ENCODE measurements around the gene ARID3C. TPM values are rescaled to one million over a fixed set of nuclear protein-coding genes. Genes with fewer than 3 reads are reported as not detected.

The ARID3C gene
- total and polyA plus RNA-seq, 2 donors (not counting 1 experiment from before 2014, with no cell fraction given): 0.17 TPM; not detected in 1

DNA sequence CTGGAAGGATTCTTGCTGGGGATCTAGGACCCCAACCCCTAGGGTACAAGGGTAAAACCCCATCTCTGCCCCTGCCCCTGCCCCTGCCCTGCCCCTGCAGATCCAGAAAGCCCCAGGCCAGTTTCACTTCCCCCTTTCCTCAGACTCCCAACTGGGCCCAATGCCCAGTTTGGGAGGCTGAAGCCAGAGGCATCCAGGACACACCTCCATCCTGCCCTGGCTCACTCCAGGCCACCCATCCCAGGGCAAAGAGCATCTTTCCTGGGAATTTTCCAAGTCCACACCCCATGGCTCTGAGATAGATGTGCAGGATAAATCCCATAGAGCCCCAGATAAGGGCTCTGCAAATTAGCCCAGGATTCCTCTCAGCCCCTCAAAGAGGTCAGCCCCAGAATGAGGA lies 56.8 kb downstream of the ARID3C start:
- no peaks in the 10 kb centered on the region for H3K36me3 ChIP-seq (ENCODE audit: control insufficient read depth, insufficient read depth, low read length)
- H2AFZ ChIP-seq (ENCODE audit: low read length): no peak overlapping the region
- no peak for DNase-seq (ENCODE audit: low read depth in 2 of 2)
- no peak for TF ChIP-seq EZH2 (IDR thresholded peaks at IDR 0.05; ENCODE audit: low read length, missing control alignments)
- TF ChIP-seq, protein P1, sequence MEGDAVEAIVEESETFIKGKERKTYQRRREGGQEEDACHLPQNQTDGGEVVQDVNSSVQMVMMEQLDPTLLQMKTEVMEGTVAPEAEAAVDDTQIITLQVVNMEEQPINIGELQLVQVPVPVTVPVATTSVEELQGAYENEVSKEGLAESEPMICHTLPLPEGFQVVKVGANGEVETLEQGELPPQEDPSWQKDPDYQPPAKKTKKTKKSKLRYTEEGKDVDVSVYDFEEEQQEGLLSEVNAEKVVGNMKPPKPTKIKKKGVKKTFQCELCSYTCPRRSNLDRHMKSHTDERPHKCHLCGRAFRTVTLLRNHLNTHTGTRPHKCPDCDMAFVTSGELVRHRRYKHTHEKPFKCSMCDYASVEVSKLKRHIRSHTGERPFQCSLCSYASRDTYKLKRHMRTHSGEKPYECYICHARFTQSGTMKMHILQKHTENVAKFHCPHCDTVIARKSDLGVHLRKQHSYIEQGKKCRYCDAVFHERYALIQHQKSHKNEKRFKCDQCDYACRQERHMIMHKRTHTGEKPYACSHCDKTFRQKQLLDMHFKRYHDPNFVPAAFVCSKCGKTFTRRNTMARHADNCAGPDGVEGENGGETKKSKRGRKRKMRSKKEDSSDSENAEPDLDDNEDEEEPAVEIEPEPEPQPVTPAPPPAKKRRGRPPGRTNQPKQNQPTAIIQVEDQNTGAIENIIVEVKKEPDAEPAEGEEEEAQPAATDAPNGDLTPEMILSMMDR (conservative IDR thresholded peaks at IDR 0.05 in 1 of 2, IDR thresholded peaks at IDR 0.05 in 1 of 2; ENCODE audit: low read depth in 1 of 2, low read length in 2 of 2): no peak
- no peak overlapping the region for H3K27ac ChIP-seq (ENCODE audit: insufficient read depth, low read length)
- H3K27me3 ChIP-seq (ENCODE audit: control insufficient read depth, insufficient read depth, low read length): peaks cover 17% of the 10 kb centered on the region
- no peak overlapping the region for H3K4me2 ChIP-seq (ENCODE audit: extremely low read depth, insufficient read depth, low read length)
- no peak overlapping the region for H3K9ac ChIP-seq (ENCODE audit: insufficient read depth, low read length)
- no peaks in the 10 kb centered on the region for H3K79me2 ChIP-seq (ENCODE audit: control insufficient read depth, insufficient read depth, low read length)
- H3K4me3 ChIP-seq (replicated peaks in 1 of 4; ENCODE audit: control extremely low read depth in 1 of 4, insufficient read depth in 1 of 4, low read depth in 3 of 4, low read length in 4 of 4): no peak overlapping the region
- H4K20me1 ChIP-seq (ENCODE audit: control insufficient read depth, extremely low read depth, insufficient read depth, low read length): no peaks in the 10 kb centered on the region
- no peaks in the 10 kb centered on the region for H3K4me1 ChIP-seq (ENCODE audit: control insufficient read depth, extremely low read depth, insufficient read depth, low read length)
- no peaks in the 10 kb centered on the region for H3K9me3 ChIP-seq (ENCODE audit: control insufficient read depth, insufficient read depth, low read depth, low read length)

DNA sequence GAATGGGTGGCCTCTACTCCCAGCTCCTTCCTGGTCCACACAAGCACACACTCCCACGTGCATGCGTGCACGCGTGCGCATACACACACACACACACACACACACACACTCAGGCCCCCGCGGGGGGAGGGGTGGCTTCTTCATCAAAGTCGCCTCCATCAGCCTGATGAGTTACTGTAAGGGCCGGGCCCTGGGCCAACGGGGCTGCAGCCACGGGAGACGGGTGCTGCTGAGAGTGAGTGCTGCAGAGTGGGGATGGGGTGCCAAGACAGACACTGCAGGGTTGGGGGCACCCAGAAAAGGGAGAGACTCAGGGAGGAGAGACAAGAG lies 57.4 kb downstream of the ARID3C start:
- no peaks in the 10 kb centered on the region for H4K20me1 ChIP-seq (ENCODE audit: control insufficient read depth, extremely low read depth, insufficient read depth, low read length)
- H3K4me1 ChIP-seq (ENCODE audit: control insufficient read depth, extremely low read depth, insufficient read depth, low read length): no peaks in the 10 kb centered on the region
- no peak overlapping the region for H3K27ac ChIP-seq (ENCODE audit: insufficient read depth, low read length)
- no peak for TF ChIP-seq EZH2 (IDR thresholded peaks at IDR 0.05; ENCODE audit: low read length, missing control alignments)
- TF ChIP-seq, protein P1 (conservative IDR thresholded peaks at IDR 0.05 in 1 of 2, IDR thresholded peaks at IDR 0.05 in 1 of 2; ENCODE audit: low read depth in 1 of 2, low read length in 2 of 2): no peak
- no peak overlapping the region for H3K9ac ChIP-seq (ENCODE audit: insufficient read depth, low read length)
- H2AFZ ChIP-seq (ENCODE audit: low read length): no peak overlapping the region
- H3K36me3 ChIP-seq (ENCODE audit: control insufficient read depth, insufficient read depth, low read length): no peaks in the 10 kb centered on the region
- H3K4me3 ChIP-seq (replicated peaks in 1 of 4; ENCODE audit: control extremely low read depth in 1 of 4, insufficient read depth in 1 of 4, low read depth in 3 of 4, low read length in 4 of 4): no peak overlapping the region
- H3K27me3 ChIP-seq (ENCODE audit: control insufficient read depth, insufficient read depth, low read length): peaks cover 16% of the 10 kb centered on the region
- no peak overlapping the region for H3K4me2 ChIP-seq (ENCODE audit: extremely low read depth, insufficient read depth, low read length)
- no peaks in the 10 kb centered on the region for H3K79me2 ChIP-seq (ENCODE audit: control insufficient read depth, insufficient read depth, low read length)
- no peaks in the 10 kb centered on the region for H3K9me3 ChIP-seq (ENCODE audit: control insufficient read depth, insufficient read depth, low read depth, low read length)
- peak in 1 of 2 donors; percentile 8 for DNase-seq (ENCODE audit: low read depth in 2 of 2)

Other genes with a start within 250 kb of the ARID3C start
- 3.3 and 5.3 TPM in 2 replicates for gene FAM219A, start 170.5 kb downstream of the ARID3C start, total RNA-seq
- gene FAM219A, start 170.5 kb downstream of the ARID3C start, polyA plus RNA-seq: 7.3 and 8.8 TPM in 2 replicates
- not detected in 2 replicates for gene DNAI1, start 170.3 kb downstream of the ARID3C start, total RNA-seq
- not detected in 2 replicates for gene DNAI1, start 170.3 kb downstream of the ARID3C start, polyA plus RNA-seq
- under 0.01 TPM in 1 of 2 replicates, not detected in the other for gene ENHO, start 106.1 kb downstream of the ARID3C start, total RNA-seq
- 0.07 TPM in 1 of 2 replicates, not detected in the other for gene ENHO, start 106.1 kb downstream of the ARID3C start, polyA plus RNA-seq
- gene CNTFR, start 39.3 kb downstream of the ARID3C start, total RNA-seq: 0.26 TPM in 1 of 2 replicates, not detected in the other
- 0.18 TPM in 1 of 2 replicates, not detected in the other for gene CNTFR, start 39.3 kb downstream of the ARID3C start, polyA plus RNA-seq
- 25.7 and 34.3 TPM in 2 replicates for gene RPP25L, start 17.0 kb downstream of the ARID3C start, total RNA-seq
- gene RPP25L, start 17.0 kb downstream of the ARID3C start, polyA plus RNA-seq: 12.6 and 13.5 TPM in 2 replicates
- gene DCTN3, start 8.6 kb downstream of the ARID3C start, total RNA-seq: 95.8 and 106 TPM in 2 replicates
- gene DCTN3, start 8.6 kb downstream of the ARID3C start, polyA plus RNA-seq: 157 and 194 TPM in 2 replicates
- gene SIGMAR1, start 8.7 kb upstream of the ARID3C start, total RNA-seq: 23.4 and 52.5 TPM in 2 replicates
- gene SIGMAR1, start 8.7 kb upstream of the ARID3C start, polyA plus RNA-seq: 61.2 and 87.2 TPM in 2 replicates
- gene GALT, start 17.6 kb upstream of the ARID3C start, total RNA-seq: 27.2 and 29.1 TPM in 2 replicates
- gene GALT, start 17.6 kb upstream of the ARID3C start, polyA plus RNA-seq: 13.9 and 20.1 TPM in 2 replicates
- 6.9 and 8.2 TPM in 2 replicates for gene IL11RA, start 23.1 kb upstream of the ARID3C start, total RNA-seq
- gene IL11RA, start 23.1 kb upstream of the ARID3C start, polyA plus RNA-seq: 3.1 and 5.0 TPM in 2 replicates
- 0.26 TPM in 1 of 2 replicates, not detected in the other for gene CCL27, start 33.6 kb upstream of the ARID3C start, total RNA-seq
- gene CCL27, start 33.6 kb upstream of the ARID3C start, polyA plus RNA-seq: 0.09 TPM in 1 of 2 replicates, not detected in the other
- not detected in 2 replicates for gene CCL19, start 62.2 kb upstream of the ARID3C start, total RNA-seq
- not detected in 2 replicates for gene CCL19, start 62.2 kb upstream of the ARID3C start, polyA plus RNA-seq
- gene CCL21, start 81.1 kb upstream of the ARID3C start, total RNA-seq: not detected in 2 replicates
- not detected in 2 replicates for gene CCL21, start 81.1 kb upstream of the ARID3C start, polyA plus RNA-seq